A549 (cell line): Measurements from ENCODE around the gene PPA2. TPM values are rescaled to one million over a fixed set of nuclear protein-coding genes. Genes with fewer than 3 reads are reported as not detected.
"Not testable (repeated sequence)": the region's sequence is repeated elsewhere in the genome, so short reads cannot be mapped to it uniquely, and the experiment has no call there.

Experiments
- ATAC-seq, 2 experiments: fragments of 200-7000 bp in 1 of 2; fragments of >200 bp in 1 of 2; cut with Nextera tagmentation in 1 of 2; cut with Tn5 transposase in 1 of 2; 3 replicates each; pipeline versions ENCODE4 v1.8.0 to v1.9.1; 2018 to 2020; ENCODE audit warnings: mild to moderate bottlenecking in 1 of 2, moderate library complexity in 1 of 2
- CTCF ChIA-PET: fragments of 300-600 bp; sonication (Branson Sonifier 250); formaldehyde crosslinking; extraction: SDS; loops from one replicate; lab custom pipeline; 2021; ENCODE audit warnings: antibody characterized with exemption, inconsistent platforms; lab: Yijun Ruan, JAX
- POLR2A ChIA-PET: fragments of 350-600 bp; formaldehyde crosslinking; extraction: SDS; loops from one replicate; lab custom pipeline; 2021; ENCODE audit warnings: antibody characterized with exemption, inconsistent platforms; lab: Yijun Ruan, JAX
- DNase-seq, 2 experiments: peaks; one replicate each; pipeline versions ENCODE4 v3.0.0 to v3.0.0-alpha.2; 2011 to 2016; ENCODE audit warnings: low read depth in 1 of 2, low spot score in 1 of 2
- FAIRE-seq: peaks from 2 replicates; lab custom pipeline; 2011; peaks lifted over from hg19 to GRCh38; lab: Jason Lieb, UNC
- H3K27ac ChIP-seq, 2 experiments: fragments of >200 bp; sonication (Bioruptor Twin); formaldehyde crosslinking; 3 replicates each; pipeline ENCODE4 v1.5.1; 2016 to 2017
- H3K4me1 ChIP-seq: fragments of >200 bp; sonication (Bioruptor Twin); formaldehyde crosslinking; 3 replicates; pipeline ENCODE4 v1.6.1; 2016
- H3K4me2 ChIP-seq: fragments of >200 bp; sonication (Bioruptor Twin); formaldehyde crosslinking; 3 replicates; pipeline ENCODE4 v1.6.1; 2016
- H3K4me3 ChIP-seq: fragments of >200 bp; sonication (Bioruptor Twin); formaldehyde crosslinking; 3 replicates; pipeline ENCODE4 v1.5.1; 2016
- H3K9me3 ChIP-seq: fragments of >200 bp; sonication (Bioruptor Twin); formaldehyde crosslinking; 3 replicates; pipeline ENCODE4 v1.6.1; 2016
- BCL3 ChIP-seq: fragments of >200 bp; sonication (Bioruptor Twin); formaldehyde crosslinking; IDR thresholded peaks from 3 replicates; pipeline ENCODE4 v1.6.1; 2016
- CBX2 ChIP-seq: fragments of 200-600 bp; sonication (generic); IDR thresholded peaks from 2 replicates; pipeline ENCODE4 v1.6.1; 2016; ENCODE audit warnings: low read depth, mild to moderate bottlenecking, borderline replicate concordance
- CBX8 ChIP-seq: fragments of 200-600 bp; sonication (generic); IDR thresholded peaks from 2 replicates; pipeline ENCODE4 v1.6.1; 2016
- EHF ChIP-seq: fragments of 250-450 bp; sonication (Bioruptor Pico); IDR thresholded peaks from 2 replicates; pipeline ENCODE4 v1.5.0; 2020; ENCODE audit warnings: mild to moderate bottlenecking
- EP300 ChIP-seq, 2 experiments: fragments of >200 bp; sonication (Bioruptor Twin); formaldehyde crosslinking; IDR thresholded peaks; 2 replicates in 1 of 2; 3 replicates in 1 of 2; pipeline ENCODE4 v1.6.1; 2016 to 2017
- HES2 ChIP-seq: fragments of >200 bp; sonication (Bioruptor Twin); formaldehyde crosslinking; IDR thresholded peaks from 2 replicates; pipeline ENCODE4 v1.6.1; 2016
- HOXB13 ChIP-seq: fragments of 250-450 bp; sonication (Bioruptor Pico); IDR thresholded peaks from 2 replicates; pipeline ENCODE4 v1.5.0; 2020; ENCODE audit warnings: low read depth, mild to moderate bottlenecking, moderate library complexity
- JUN ChIP-seq, 2 experiments: fragments of >200 bp; sonication (Bioruptor Twin); formaldehyde crosslinking; IDR thresholded peaks; 2 replicates in 1 of 2; 3 replicates in 1 of 2; pipeline ENCODE4 v1.6.1; 2016 to 2017
- JUNB ChIP-seq: fragments of >200 bp; sonication (Bioruptor Twin); formaldehyde crosslinking; IDR thresholded peaks from 2 replicates; pipeline ENCODE4 v1.6.1; 2016
- MAFK ChIP-seq: fragments of 450-650 bp; IDR thresholded peaks from 2 replicates; pipeline ENCODE4 v1.6.1; 2014; ENCODE audit not compliant: partially characterized antibody
- MAZ ChIP-seq: fragments of 150-350 bp; IDR thresholded peaks from 2 replicates; pipeline ENCODE4 v1.6.1; 2014; ENCODE audit warnings: antibody characterized with exemption, low read depth, low read length, borderline replicate concordance
- NR3C1 ChIP-seq: fragments of >200 bp; sonication (Bioruptor Twin); formaldehyde crosslinking; IDR thresholded peaks from 3 replicates; pipeline ENCODE4 v1.6.1; 2017
- RFX5 ChIP-seq: fragments of 450-650 bp; IDR thresholded peaks from 2 replicates; pipeline ENCODE4 v1.7.1; 2014; ENCODE audit warnings: antibody characterized with exemption, mild to moderate bottlenecking, moderate library complexity
- SMC3 ChIP-seq: fragments of >200 bp; sonication (Bioruptor Twin); formaldehyde crosslinking; IDR thresholded peaks from 3 replicates; pipeline ENCODE4 v1.6.1; 2018; ENCODE audit warnings: inconsistent platforms
- TFCP2L1 ChIP-seq: fragments of 250-450 bp; sonication (Bioruptor Pico); IDR thresholded peaks from 2 replicates; pipeline ENCODE4 v1.5.0; 2021; ENCODE audit warnings: mild to moderate bottlenecking
- ZSCAN20 ChIP-seq: fragments of 250-450 bp; sonication (Bioruptor Pico); IDR thresholded peaks from 2 replicates; pipeline ENCODE4 v1.8.0; 2022; ENCODE audit warnings: mild to moderate bottlenecking, moderate library complexity
- WGBS: methylation state at CpG from one replicate; pipeline ENCODE4 v1.1.6; 2017; ENCODE audit errors: missing lambda C conversion rate; 5-methylcytosine and 5-hydroxymethylcytosine counted together
- polyA plus RNA-seq, 4 experiments: library from polyadenylated mRNA; depleted of rRNA in 3 of 4; stranded (reverse); fragments of >200 nt; fragmentation: RNase III in 1 of 4; extraction: RNeasy Plus Mini Kit Qiagen cat#74134 plus additional on column Dnase treatment in 1 of 4; gene quantifications; 2 replicates in 3 of 4; 3 replicates in 1 of 4; pipeline ENCODE4 v1.2.3, GENCODE V29; 2011 to 2017
- TF ChIP-seq, protein P1 (sequence below): fragments of 200-600 bp; sonication (generic); IDR thresholded peaks from 2 replicates; pipeline ENCODE4 v1.6.1; 2016; ENCODE audit warnings: antibody characterized with exemption, mild to moderate bottlenecking, moderate library complexity
- TF ChIP-seq, protein P2 (sequence below): fragments of 450-650 bp; IDR thresholded peaks from 2 replicates; pipeline ENCODE4 v1.6.1; 2014; ENCODE audit warnings: antibody characterized with exemption
- TF ChIP-seq, protein P3 (sequence below): fragments of 150-350 bp; IDR thresholded peaks from 2 replicates; pipeline ENCODE4 v1.6.1; 2014; ENCODE audit warnings: low read depth, mild to moderate bottlenecking, low read length

Gene PPA2
- polyA plus RNA-seq, 2 of the 4 experiments (the other 2 are of a cell fraction), result 89.1 to 140 TPM

DNA sequence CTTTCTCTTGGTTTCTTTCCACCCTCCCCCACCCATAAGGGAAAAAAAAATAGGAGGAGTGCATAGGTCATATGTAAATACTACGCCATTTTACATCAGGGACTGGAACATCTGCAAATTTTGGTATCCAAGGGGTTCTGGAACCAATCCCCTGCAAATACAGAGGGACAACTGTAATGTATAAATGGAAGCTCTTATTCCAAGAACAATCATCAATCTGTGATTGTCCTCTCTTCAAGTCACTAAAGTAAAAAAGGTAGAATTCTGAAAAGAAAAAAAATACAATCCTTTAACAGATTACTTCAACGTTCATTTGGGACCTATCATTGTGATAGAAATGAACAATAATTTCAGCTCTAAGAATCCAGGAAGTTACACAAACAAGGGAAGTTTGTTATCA is 13.6 kb downstream of the PPA2 start:
- Histone ChIP-seq H3K4me3 (no peak overlapping the region), H3K9me3 (no peaks in the 10 kb centered on the region), H3K4me2 (no peak overlapping the region), H3K27ac (no peak overlapping the region), H3K4me1 (no peaks in the 10 kb centered on the region)
- TF ChIP-seq CBX2, result no peak
- TF ChIP-seq TFCP2L1 (CRISPR knock-in tag), result no peak
- no peak for TF ChIP-seq EHF
- TF ChIP-seq HOXB13, result no peak
- no peak for TF ChIP-seq NR3C1
- TF ChIP-seq RFX5, result no peak
- TF ChIP-seq BCL3, result no peak
- TF ChIP-seq JUN (IDR thresholded peaks at IDR 0.05), result no peak
- TF ChIP-seq MAZ, result no peak
- no peak for TF ChIP-seq CBX8
- TF ChIP-seq HES2, result no peak
- no peak for TF ChIP-seq EP300 (IDR thresholded peaks at IDR 0.05)
- no peak for TF ChIP-seq JUNB
- TF ChIP-seq, protein P1, sequence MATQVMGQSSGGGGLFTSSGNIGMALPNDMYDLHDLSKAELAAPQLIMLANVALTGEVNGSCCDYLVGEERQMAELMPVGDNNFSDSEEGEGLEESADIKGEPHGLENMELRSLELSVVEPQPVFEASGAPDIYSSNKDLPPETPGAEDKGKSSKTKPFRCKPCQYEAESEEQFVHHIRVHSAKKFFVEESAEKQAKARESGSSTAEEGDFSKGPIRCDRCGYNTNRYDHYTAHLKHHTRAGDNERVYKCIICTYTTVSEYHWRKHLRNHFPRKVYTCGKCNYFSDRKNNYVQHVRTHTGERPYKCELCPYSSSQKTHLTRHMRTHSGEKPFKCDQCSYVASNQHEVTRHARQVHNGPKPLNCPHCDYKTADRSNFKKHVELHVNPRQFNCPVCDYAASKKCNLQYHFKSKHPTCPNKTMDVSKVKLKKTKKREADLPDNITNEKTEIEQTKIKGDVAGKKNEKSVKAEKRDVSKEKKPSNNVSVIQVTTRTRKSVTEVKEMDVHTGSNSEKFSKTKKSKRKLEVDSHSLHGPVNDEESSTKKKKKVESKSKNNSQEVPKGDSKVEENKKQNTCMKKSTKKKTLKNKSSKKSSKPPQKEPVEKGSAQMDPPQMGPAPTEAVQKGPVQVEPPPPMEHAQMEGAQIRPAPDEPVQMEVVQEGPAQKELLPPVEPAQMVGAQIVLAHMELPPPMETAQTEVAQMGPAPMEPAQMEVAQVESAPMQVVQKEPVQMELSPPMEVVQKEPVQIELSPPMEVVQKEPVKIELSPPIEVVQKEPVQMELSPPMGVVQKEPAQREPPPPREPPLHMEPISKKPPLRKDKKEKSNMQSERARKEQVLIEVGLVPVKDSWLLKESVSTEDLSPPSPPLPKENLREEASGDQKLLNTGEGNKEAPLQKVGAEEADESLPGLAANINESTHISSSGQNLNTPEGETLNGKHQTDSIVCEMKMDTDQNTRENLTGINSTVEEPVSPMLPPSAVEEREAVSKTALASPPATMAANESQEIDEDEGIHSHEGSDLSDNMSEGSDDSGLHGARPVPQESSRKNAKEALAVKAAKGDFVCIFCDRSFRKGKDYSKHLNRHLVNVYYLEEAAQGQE, result no peak
- TF ChIP-seq SMC3, result no peak
- no peak for TF ChIP-seq MAFK
- TF ChIP-seq, protein P2, sequence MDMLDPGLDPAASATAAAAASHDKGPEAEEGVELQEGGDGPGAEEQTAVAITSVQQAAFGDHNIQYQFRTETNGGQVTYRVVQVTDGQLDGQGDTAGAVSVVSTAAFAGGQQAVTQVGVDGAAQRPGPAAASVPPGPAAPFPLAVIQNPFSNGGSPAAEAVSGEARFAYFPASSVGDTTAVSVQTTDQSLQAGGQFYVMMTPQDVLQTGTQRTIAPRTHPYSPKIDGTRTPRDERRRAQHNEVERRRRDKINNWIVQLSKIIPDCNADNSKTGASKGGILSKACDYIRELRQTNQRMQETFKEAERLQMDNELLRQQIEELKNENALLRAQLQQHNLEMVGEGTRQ, result no peak
- TF ChIP-seq, protein P3, sequence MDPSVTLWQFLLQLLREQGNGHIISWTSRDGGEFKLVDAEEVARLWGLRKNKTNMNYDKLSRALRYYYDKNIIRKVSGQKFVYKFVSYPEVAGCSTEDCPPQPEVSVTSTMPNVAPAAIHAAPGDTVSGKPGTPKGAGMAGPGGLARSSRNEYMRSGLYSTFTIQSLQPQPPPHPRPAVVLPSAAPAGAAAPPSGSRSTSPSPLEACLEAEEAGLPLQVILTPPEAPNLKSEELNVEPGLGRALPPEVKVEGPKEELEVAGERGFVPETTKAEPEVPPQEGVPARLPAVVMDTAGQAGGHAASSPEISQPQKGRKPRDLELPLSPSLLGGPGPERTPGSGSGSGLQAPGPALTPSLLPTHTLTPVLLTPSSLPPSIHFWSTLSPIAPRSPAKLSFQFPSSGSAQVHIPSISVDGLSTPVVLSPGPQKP, result no peak
- TF ChIP-seq ZSCAN20 (CRISPR knock-in tag), result no peak
- no peak for FAIRE-seq
- CTCF ChIA-PET, result interaction anchor here (0.9 kb wide), 1 partner anchor 13 kb away, joined by 4 read pairs; the partner anchor contains the start of gene PPA2
- POLR2A ChIA-PET, result no interaction called here
- ATAC-seq, result no peak
- DNase-seq, result no peak
- WGBS, result 75% methylated on average over 2 of the region's 2 CpGs

DNA sequence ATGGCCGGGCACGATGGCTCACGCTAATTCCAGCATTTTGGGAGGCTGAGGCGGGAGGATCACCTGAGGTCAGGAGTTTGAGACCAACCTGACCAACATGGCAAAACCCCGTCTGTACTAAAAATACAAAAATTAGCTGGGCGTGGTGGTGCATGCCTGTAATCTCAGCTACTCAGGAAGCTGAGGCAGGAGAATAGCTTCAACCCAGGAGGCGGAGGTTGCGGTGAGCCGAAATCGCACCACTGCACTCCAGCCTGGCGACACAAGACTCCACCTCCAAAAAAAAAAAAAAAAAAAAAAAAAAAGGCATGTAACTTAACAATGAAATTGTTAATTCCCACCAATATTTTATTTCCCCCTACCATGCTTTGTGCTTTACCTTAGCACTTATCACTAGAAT is 15.3 kb downstream of the PPA2 start:
- CTCF ChIA-PET, H3K27ac ChIP-seq, FAIRE-seq, H3K4me2 ChIP-seq, ATAC-seq, POLR2A ChIA-PET, H3K4me3 ChIP-seq, H3K4me1 ChIP-seq, H3K9me3 ChIP-seq, DNase-seq: not testable (repeated sequence)
- WGBS, result 87% methylated on average over 11 of the region's 11 CpGs
